ENCODE data around the gene ELMO3.
A peak's percentile ranks its signal among the peaks of the same experiment; 100 is the strongest.

Gene ELMO3

GRCh38 chr16:67223992-67224391, 25.1 kb downstream of the ELMO3 start:
- no peak for DNase-seq

- no peak for DNase-seq
These were observed 27.4 kb downstream of the ELMO3 start for GRCh38 chr16:67226295-67226803.

GRCh38 chr16:67226804-67227566, 28.1 kb downstream of the ELMO3 start, which contains the start of gene TMEM208:
TMEM208 (plus strand) TSS chr16:67227130; CDS start chr16:67227219, 89 bp downstream.
- DNase-seq = peak; percentile 92

GRCh38 chr16:67227567-67227921, 28.6 kb downstream of the ELMO3 start:
- DNase-seq = no peak

- DNase-seq = no peak
These were observed 29.3 kb downstream of the ELMO3 start for GRCh38 chr16:67228034-67228785.

- DNase-seq = no peak
These were observed 30.0 kb downstream of the ELMO3 start for GRCh38 chr16:67228905-67229304.

- DNase-seq = no peak
These were observed 31.2 kb downstream of the ELMO3 start for GRCh38 chr16:67229906-67230808.

- no peak for DNase-seq
These were observed 32.1 kb downstream of the ELMO3 start for GRCh38 chr16:67230809-67231660.

GRCh38 chr16:67233596-67233995, 34.7 kb downstream of the ELMO3 start:
- no peak for DNase-seq

- no peak for DNase-seq
These were observed 35.3 kb downstream of the ELMO3 start for GRCh38 chr16:67234180-67234597.

GRCh38 chr16:67235816-67236562, 37.1 kb downstream of the ELMO3 start:
- no peak for DNase-seq

- no peak for DNase-seq
These were observed 37.8 kb downstream of the ELMO3 start for GRCh38 chr16:67236563-67237395.

- DNase-seq = no peak
These were observed 38.7 kb downstream of the ELMO3 start for GRCh38 chr16:67237396-67238277.

- no peak for DNase-seq
These were observed 39.3 kb downstream of the ELMO3 start for GRCh38 chr16:67238278-67238575.

GRCh38 chr16:67238806-67239470, 40.0 kb downstream of the ELMO3 start:
- DNase-seq = no peak

- DNase-seq = no peak
These were observed 41.6 kb downstream of the ELMO3 start for GRCh38 chr16:67240506-67240905.

- no peak for DNase-seq
These were observed 42.3 kb downstream of the ELMO3 start for GRCh38 chr16:67241008-67241900.
